ENCODE results near the gene CD22.
"Not testable (repeated sequence)": the region's sequence is repeated elsewhere in the genome, so short reads cannot be mapped to it uniquely, and the experiment has no call there.

Gene CD22

DNA sequence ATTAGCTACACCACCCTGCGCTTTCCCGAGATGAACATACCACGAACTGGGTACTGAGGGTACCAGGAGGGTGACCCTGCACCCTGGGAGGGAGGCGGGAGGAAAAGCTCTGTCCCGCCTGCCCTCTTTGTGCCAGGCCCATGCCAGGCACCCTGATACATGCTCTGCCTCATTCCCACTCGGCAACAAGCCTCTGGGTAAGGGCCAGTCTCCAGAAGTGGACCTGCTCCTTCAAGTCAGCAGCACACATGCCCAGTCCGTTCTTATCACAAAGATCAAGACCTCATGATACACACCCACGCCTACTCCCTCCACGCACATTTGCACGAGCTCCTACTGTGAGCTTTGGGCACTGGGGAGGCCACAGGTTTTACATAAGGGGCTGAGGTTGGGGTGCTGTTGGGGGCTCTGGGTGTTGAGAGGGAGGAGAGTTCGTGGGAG is 16.7 kb downstream of the CD22 start:
- no peak for DNase-seq

DNA sequence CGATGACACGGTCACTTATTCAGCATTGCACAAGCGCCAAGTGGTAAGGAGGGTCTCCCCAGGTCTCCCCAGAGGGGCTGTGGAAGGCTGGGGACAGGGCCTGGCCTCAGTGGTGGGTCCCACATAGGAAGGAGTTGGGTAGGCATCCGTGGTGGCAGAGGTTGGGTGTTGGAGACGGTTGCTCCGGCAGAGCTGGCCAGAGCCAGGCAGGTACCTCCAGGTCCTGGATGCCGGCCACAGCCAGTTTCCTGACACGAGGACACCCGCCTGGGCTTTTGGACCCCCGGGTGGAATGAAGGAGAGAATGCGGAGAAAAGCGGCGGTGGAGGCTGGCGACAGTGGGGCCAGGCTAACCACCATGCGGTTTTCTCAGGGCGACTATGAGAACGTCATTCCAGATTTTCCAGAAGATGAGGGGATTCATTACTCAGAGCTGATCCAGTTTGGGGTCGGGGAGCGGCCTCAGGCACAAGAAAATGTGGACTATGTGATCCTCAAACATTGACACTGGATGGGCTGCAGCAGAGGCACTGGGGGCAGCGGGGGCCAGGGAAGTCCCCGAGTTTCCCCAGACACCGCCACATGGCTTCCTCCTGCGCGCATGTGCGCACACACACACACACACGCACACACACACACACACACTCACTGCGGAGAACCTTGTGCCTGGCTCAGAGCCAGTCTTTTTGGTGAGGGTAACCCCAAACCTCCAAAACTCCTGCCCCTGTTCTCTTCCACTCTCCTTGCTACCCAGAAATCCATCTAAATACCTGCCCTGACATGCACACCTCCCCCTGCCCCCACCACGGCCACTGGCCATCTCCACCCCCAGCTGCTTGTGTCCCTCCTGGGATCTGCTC is 17.4 kb downstream of the CD22 start:
- DNase-seq = peak; percentile 10

DNA sequence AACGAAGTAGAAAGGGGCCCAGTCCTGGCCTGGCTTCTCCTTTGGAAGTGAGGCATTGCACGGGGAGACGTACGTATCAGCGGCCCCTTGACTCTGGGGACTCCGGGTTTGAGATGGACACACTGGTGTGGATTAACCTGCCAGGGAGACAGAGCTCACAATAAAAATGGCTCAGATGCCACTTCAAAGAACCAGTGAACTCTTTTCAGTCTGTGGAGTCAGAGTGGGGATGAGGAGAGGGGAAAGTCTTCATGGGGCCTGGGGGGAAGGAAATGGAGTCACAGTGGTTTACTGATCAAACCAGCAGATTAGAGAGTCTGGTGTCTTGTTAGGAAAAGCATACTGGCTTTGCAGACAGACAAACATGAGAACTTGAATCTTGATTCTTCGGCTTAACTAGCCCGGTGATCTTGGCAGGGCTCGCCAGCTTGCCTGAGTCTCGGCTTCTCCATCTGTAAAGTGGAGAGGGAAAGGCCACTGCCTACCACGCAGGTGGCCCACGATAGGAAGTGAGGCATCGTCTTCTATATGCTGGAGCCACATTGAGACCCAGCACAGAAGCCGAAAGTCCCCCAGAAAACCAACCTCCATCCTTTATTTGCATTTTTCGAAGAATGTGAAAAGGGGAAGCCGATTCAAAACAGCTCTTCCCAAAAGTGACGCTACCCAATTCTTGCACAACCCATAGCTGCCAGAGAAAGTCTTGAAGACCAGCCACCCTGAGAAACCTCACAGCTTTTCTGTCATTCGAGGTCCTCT is 18.4 kb downstream of the CD22 start, which contains the start of gene FFAR1:
Gene FFAR1, plus strand, starts transcription at position 732 of the 759 bp plus-strand sequence. CDS start 3,650 bp downstream, outside the sequence.
- DNase-seq = no peak

DNA sequence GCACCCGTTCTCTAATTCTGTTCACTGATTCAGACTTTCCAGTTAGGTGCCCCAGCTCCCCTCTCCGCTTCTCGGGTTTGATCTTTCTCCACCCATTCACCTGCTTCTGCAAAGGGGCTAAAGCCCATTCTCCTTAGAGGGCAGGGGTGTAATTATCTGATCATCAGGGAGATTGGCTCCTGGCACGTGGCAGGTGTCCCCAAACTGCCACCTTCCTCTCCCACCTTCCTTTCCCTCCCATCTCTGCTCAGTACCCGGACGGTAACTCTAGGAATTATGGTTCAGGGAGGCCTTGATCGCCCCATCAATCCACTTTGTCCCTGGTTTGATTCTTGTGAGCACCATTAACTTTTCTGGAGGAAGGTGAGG is 18.9 kb downstream of the CD22 start:
- DNase-seq = no peak

DNA sequence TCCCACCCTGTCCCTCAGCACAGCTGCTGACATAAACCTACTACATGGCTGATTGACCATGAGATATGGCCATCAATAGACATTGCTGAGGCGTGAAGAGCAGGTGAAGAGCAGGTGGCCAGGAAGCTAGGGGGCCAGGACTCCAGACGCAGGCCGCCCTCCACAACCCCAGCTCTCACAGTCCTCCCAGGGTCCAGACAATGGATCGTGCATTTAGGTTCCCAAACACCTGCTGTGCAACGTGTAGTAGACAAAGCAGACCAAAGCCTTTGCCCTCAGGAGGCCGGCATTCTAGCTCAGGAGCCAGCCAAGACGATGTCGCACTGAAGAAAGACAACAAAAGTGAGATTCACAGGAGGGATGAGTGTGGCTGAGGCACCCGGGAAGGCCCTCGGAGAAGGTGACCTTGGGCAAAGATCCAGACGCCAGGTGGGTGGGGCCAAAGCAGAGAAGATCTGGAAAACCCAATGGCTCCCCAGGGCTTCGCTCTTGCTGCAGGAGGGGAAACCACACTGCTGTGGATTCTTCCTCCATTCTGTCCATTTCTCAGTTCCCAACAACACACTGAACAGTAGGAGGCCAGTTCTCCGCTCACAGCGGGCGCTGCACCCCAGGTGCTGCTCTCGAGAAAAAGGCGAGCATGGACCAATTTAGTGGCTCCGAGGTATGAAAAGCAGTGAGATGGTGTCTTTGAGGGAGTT is 20.1 kb downstream of the CD22 start:
- DNase-seq = no peak

DNA sequence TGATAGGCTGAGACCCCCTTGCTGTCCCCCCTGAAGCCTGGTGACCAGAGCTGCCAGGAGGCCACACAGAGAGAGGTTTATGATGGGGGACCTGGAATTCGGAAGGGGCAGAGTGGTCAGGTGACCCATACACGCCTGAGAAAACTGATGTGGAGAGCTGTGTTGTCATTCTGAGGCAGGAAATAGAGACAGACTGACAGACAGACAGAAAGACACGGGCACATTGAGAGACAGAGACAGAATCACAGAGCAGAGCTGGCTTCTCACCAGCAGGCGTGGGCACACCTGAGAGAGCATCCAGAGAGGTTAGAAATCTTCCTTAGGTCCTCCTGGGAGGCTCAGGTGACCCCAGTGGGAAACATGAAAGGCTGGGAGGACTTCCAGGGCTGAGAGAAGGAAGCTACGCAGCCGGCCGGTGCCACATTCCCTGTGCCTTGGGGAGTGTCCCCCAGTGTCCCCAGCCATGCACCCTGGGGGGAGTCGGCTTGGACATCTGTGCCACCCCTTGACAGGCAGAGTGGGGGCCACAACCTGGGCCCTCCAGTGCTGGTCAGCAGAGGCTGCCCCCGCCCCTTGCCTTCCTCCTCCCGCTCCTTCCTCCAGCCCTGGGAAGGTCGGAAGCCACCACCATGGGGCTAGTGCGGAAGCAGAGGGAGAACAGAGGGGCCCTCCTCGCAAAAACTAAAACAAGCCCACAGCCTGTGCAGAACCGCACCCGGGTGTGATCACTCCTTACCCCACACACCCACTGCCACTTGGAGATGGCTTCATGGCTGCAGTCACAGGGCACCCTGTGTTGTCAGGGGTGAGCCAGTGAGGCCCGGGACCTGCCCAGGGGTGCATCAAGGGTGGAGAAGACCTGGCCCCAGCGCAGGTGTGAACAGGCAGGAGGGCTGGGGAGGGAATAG is 20.9 kb downstream of the CD22 start:
- DNase-seq = no peak

DNA sequence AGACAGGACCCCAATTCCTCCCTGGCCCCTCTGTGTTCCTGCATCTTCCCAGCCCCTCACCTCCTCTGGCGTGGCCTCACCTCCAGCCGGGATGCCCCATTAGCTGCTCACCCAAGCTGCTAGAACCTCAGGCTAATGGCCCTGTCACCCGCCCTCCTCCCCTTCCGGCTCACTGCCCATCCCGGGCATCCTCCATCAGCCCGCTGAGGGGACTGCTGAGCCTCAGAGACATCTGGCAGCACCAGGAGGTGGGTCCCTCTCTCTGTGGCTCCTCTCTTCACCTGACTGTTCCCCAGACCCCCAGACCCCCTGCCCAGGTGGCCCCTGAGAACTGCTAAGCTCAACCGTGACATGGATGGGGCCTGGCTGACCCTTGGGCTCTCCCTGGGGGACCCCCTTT is 21.6 kb downstream of the CD22 start:
- no peak for DNase-seq

DNA sequence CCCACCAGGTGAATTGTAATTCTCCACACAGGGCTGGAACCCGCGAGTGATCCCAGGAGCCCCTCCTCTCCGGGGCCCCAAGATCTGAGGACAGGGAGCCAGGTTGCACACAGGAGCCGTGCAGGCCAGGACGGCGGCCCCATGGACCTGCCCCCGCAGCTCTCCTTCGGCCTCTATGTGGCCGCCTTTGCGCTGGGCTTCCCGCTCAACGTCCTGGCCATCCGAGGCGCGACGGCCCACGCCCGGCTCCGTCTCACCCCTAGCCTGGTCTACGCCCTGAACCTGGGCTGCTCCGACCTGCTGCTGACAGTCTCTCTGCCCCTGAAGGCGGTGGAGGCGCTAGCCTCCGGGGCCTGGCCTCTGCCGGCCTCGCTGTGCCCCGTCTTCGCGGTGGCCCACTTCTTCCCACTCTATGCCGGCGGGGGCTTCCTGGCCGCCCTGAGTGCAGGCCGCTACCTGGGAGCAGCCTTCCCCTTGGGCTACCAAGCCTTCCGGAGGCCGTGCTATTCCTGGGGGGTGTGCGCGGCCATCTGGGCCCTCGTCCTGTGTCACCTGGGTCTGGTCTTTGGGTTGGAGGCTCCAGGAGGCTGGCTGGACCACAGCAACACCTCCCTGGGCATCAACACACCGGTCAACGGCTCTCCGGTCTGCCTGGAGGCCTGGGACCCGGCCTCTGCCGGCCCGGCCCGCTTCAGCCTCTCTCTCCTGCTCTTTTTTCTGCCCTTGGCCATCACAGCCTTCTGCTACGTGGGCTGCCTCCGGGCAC is 22.6 kb downstream of the CD22 start:
- DNase-seq = no peak

DNA sequence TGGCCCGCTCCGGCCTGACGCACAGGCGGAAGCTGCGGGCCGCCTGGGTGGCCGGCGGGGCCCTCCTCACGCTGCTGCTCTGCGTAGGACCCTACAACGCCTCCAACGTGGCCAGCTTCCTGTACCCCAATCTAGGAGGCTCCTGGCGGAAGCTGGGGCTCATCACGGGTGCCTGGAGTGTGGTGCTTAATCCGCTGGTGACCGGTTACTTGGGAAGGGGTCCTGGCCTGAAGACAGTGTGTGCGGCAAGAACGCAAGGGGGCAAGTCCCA is 23.1 kb downstream of the CD22 start:
- DNase-seq = no peak

DNA sequence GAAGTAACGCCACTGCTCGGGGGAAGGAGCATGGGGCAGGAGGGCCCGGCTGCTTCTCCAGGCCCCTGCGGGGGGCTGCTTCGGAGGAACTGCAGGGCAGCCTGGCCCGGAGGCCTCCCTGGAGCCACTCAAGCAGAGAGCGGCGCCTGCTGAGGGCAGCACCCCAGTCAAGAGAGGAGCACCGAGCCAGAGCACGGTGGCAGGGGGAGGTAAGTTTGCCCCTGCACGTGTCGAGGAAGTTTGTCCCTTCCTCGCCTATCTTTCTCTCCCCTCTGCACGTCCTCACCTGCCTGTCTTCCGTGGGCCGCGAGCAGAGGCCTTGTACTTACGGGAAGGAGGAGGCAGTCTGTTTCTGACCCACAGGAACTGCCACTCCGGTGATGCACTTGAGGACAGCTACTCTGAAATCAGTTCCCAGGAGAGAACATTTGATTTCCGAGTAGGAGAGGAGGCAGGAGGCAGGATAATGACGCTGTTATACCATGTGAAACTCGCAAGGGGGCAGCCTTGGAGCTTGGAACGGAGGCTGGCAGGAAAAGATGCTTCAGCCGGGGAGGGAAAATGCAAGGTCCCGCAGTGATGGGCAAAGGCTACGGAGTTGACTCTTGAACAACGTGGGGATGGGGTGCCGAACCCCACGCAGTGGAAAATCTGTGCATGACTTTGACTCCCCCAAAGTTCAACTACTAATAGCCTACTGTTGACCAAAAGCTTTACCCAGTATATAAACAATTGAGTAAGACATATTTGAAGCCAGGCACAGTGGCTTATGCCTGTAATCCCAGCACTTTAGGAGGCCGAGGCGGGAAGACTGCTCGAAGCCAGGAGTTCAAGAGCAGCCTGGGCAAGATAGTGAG is 23.7 kb downstream of the CD22 start:
- DNase-seq = peak; percentile 76

DNA sequence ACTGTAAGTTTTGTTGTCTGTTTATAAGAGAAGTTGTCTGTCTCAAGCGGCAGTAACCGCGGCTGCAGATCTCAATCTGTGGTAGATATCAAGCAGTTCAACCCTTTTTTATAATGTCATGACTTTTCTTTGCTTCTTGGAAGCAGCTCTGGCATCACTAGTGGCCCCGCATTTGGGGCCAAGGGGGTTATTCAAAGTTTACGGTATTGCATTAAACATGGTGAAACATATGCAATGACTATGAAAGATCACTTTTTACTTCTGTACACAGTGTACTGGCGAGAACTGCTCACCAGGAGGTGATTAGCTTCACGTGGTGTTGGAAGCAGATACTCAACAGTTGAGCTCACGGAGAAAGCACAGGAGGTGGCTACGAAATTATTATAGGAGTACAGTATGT is 24.6 kb downstream of the CD22 start:
- no peak for DNase-seq

DNA sequence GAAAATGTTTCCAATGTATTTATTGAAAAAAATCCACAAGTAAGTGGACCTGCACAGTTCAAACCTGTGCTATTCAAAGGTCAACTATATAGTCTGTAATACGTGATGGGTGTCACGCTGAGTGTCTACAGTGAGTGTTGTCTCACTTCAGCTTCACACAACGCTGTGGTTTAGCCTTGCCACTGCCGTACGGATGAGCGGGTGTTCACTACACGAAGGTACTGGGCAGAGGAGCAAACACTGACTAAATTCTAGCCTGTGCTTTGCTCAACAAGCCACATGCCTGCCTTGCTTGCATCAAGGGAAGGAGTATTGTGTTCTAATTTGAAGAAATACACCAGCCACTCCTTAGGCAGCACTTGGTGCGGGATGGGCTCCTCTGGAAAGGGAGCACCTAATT is 25.9 kb downstream of the CD22 start:
- DNase-seq = no peak

DNA sequence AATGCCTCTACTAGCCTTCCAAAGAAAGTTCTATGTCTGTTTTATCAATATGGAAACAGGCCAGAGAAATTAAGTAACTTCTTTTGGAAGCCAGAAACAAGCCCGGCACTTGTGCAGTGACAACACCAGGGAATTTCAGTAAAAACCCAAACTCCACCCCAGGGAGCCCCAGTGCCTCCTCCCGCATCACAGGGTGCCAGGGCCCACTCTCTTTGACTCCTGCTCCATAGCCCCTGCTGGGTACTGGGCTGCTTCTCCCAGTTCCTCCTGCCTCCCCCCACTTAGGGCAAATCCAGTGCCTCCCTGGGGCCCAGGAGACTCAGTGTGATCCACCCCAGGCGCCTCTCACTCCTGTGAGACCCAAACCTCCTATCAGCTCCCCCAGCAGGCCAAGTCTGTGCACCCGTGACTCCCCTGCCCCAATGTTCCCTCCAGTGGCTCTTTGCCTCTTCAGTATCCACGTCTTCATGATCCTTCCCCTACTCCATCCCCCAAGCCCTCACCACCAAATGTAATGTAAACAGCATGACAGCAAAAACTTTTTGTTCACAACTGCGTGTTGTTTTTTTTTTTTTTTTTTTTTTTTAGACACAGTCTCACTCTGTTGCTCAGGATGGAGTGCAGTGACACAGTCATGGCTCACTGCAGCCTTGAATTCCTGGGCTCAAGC is 26.9 kb downstream of the CD22 start:
- DNase-seq = no peak

DNA sequence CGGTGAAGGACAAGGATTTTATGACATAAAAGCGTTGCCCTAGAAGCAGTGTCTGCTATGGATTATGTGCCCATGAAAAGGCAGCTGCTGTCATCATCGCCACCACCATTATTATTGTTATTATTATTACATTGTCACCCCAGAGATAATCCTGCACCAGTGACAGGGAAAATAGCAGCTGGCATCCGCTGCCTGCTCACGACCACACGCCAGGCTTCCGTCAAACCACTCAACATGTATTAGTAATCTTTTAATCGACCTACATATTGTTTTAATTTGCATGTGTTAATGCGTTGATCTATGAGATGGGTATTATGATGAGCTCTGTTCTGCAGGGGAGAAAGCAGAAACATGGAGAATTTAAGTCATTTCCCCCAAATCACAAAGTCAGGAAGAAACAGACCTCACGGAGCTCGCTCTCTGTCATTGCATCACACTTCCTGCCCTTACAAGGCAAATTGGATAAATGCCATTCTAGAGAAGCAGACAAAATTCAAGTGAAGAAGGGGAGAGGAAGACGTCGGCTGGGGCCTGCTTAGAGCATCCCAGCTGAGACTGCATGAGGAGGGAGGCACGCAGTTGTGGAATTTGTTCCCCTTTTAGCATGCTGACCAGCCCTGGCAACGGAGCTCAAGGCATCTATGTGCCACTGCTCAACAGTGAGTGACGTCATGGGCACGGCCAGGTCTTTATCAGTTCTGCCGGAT is 29.0 kb downstream of the CD22 start, which contains the start of gene FFAR3:
Gene FFAR3, plus strand, starts transcription at position 594 of the 707 bp plus-strand sequence. CDS start 431 bp downstream, outside the sequence.
- DNase-seq = no peak

DNA sequence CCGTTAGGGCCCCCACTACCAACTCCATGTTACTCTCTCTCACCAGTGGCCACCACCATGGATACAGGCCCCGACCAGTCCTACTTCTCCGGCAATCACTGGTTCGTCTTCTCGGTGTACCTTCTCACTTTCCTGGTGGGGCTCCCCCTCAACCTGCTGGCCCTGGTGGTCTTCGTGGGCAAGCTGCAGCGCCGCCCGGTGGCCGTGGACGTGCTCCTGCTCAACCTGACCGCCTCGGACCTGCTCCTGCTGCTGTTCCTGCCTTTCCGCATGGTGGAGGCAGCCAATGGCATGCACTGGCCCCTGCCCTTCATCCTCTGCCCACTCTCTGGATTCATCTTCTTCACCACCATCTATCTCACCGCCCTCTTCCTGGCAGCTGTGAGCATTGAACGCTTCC is 29.8 kb downstream of the CD22 start:
- DNase-seq = not testable (repeated sequence)

DNA sequence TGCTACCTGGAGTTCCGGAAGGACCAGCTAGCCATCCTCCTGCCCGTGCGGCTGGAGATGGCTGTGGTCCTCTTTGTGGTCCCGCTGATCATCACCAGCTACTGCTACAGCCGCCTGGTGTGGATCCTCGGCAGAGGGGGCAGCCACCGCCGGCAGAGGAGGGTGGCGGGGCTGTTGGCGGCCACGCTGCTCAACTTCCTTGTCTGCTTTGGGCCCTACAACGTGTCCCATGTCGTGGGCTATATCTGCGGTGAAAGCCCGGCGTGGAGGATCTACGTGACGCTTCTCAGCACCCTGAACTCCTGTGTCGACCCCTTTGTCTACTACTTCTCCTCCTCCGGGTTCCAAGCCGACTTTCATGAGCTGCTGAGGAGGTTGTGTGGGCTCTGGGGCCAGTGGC is 30.4 kb downstream of the CD22 start:
- not testable (repeated sequence) for DNase-seq

DNA sequence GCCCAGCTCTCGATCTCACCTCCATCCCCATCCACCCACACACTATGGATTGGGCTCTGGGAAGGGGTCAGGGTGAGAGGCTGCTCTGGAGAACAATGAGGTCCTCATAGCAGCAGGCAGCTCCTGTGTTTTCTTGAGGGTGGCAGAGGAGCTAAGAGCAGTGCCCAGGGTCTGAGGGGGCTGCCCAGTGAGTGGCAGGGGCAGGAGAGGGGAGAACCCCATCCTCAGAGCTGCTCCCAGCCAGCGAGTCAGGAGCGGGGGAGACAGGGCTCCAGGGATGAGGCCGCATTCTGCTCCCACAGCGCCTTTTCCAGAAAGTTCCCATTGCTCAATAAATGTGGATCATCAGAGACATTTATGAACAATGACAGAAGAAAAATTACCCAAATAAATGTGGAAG is 31.1 kb downstream of the CD22 start:
- not testable (repeated sequence) for DNase-seq

DNA sequence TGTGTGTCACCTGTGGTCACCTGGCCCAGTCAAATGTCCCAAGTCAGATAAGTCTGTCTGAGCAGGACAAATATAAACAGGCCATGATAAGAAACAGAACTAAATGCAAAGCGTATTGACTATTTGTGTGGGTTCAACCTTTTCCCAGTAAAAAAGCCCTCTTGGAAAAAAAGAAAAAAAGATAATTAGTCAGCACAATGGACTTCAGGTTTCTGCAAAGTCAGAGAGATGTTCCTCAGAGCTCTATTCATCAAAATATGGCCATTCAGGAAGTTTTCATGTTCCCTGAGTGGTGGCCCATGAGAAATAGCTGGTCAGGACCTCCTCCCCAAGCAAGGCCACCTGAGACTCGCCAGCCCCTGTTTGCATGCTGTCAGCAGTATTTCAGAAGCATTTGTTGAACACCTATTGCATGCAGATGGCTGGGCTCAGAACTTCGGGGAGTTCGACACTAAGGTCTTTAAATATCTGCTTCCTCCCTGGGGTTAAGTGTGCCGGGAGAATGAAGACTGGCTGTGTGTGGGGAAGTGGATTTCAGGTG is 32.0 kb downstream of the CD22 start:
- DNase-seq = no peak

Data from NCI-H1105 treated with DMSO at 0.1 percent for 48 hours (cell line).